ENCODE data around the gene COG7.
"Not testable (repeated sequence)": the region's sequence is repeated elsewhere in the genome, so short reads cannot be mapped to it uniquely, and the experiment has no call there.

Gene COG7

DNA sequence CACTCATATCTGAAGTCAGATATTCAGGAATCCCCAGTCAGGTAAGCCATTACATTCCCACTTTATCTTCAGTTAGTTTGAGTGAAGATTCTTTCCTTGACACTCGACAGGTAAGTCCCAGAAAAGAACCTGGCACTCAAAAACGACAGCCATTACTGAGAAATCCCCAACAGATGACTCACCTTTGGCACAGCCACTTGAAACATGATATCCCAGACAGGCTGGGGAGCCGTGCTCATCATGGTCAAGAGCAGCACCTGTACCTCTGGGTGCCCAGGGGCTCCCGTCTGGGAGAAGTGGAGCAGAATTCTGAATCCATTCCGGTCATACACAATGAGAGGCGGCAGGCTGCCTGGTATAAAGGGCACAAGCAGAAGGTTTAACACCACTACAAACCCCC lies 16.8 kb upstream of the COG7 start:
- peak; percentile 73 for DNase-seq

DNA sequence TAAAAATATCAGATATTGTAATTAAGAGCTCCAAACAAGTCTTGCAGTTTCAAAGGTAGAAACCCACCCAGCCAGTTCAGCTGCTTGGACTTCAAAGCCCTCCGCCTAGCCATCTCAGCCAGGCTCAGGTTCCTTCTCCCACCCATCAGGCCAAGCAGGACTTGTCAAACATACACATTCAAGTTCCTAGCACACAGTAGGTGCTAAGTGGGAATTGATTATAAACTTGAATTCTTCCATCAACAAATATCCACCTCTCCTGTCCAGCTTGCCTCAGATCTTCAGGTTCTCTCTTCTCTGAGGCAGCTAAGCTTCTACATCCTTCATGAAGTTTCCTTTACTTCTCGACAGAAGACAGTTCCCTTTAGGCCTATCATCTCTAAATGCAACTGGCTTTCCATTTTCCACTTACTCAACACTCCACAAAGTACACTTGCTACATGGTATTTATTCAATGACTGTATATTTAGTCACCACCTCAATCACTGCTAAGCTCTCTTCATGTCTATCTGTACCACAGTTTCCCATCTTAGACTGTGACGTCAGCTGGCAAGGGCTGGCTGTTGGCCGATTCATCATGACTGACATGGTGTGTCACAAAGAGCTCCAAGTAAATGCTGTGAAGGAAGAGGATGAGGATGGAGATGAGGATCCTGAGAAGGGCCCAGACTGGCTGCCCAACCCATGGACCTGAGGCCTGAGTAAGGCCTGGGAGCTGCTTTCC lies 13.3 kb upstream of the COG7 start:
- DNase-seq = no peak

DNA sequence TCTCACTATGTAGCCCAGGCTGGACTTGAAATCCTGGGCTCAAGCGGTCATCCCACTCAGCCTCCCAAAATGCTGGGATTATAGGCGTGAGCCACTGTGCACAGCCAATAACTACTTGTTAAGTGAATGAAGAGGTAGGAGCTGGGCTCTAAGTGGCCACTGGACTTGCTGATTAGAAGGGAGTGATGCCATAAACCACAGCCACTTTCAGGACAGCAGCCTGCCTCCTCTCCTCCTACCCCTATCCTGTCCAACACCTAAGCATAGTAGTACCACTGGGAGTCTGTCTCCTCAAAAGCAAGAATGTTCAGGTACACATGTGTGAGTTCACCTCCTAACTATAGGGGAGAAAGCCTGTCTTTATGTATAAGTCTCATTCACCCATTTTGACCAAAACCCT lies 12.2 kb upstream of the COG7 start:
- no peak for DNase-seq

DNA sequence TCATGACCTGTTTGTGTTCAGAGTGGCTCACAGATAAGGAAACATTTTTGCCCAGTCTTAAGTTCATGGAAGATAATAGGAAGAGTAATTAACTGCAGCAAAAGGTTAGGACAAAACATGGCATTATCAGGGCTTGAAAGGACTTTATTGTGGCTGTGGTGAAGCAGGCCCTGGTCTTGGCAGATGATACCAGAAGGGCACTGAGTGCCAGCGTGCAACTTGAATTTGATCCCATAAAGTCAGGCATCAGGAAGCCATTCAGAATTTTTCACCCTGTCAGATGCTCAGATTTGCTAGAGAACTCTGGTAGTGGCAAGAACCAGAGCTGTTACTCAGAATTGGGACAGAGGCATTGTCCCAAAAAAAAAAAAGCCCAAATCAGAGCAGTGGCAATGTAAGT lies 11.2 kb upstream of the COG7 start:
- DNase-seq = no peak

DNA sequence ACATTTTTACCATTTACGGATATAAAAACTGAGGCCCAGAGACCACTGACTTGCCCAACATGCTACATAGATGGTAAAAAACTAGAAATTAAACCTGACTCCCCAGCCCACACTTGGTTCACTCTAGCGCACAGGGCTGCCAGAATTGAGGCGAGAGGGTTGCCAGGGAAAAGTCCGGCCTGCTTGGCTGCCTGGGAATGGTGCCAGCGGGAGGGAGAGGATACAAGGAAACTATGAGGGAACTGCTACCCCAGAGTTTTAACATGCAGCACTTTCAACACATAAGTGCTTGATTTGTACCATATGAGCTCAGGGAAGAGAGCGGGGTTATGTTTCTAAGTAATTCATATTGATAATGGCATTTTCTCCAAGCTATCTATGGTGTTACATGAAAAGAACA lies 10.0 kb upstream of the COG7 start:
- DNase-seq = not testable (repeated sequence)

- no peak for DNase-seq
Observed at GRCh38 chr16:23453338-23454052, 506 bp upstream of the COG7 start.

DNA sequence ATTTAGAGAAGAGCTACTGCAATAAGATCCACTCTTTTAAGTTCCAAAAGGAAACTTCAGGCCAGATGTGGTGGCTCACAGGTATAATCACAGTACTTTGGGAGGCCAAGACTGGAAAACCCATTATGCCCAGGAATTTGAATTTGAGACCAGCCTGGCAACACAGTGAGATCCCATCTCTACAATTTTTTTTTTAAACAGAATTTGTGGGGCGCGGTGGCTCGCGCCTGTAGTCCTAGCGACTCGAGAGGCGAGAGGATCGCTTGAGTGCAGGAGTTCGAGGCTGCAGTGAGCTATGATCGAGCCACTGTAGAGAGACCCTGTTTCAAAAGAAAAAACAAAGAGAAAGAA lies 793 bp downstream of the COG7 start:
- no peak for DNase-seq

GRCh38 chr16:23448392-23448791 lies 4.6 kb downstream of the COG7 start:
- DNase-seq = no peak

GRCh38 chr16:23437542-23437941 lies 15.4 kb downstream of the COG7 start:
- not testable (repeated sequence) for DNase-seq

DNA sequence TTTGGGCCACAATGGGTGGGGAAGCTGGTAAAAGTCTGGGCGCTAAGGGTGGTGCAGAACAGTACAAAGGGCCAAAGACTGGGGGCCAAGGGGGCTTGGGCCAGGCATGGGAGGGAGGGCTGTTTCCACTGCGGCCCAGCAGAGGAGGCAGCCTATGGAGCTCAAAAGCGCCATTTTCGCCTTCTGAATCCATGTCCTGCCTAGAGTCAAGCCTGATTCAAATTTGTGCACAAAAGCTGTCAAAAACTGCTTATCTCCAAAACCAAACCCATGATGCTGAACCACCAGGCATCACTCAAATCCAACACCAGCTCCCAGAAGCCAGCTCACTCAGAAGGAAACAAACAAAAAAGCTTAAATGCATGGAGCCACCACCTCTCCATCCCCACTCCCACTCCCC lies 16.0 kb downstream of the COG7 start:
- no peak for DNase-seq

DNA sequence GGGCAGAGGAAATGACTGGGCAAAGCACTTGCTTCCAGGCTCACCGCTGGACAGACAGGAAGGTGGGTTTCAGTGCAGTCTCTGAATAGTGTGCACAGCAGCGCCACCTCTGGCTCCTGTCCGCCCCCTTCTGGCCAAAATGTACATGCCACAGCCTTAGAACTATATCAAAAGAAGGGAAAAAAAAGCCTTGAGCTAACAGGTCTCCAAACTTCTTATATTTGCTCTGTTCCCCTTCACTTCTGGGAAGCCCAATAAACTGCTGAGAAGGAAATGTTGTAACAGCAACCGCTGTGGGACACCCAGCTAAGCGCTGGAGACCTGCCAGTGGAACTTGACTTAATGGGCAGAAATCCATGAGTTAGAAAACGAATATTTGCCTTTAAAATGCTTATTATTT lies 17.5 kb downstream of the COG7 start:
- DNase-seq = no peak

- DNase-seq = peak; percentile 43
Observed at GRCh38 chr16:23434380-23434779, 18.6 kb downstream of the COG7 start.

- peak; percentile 37 for DNase-seq
Observed at GRCh38 chr16:23433261-23433920, 19.6 kb downstream of the COG7 start.

- no peak for DNase-seq
Observed at GRCh38 chr16:23432176-23433128, 20.5 kb downstream of the COG7 start.

GRCh38 chr16:23428351-23428750 lies 24.6 kb downstream of the COG7 start:
- no peak for DNase-seq

DNA sequence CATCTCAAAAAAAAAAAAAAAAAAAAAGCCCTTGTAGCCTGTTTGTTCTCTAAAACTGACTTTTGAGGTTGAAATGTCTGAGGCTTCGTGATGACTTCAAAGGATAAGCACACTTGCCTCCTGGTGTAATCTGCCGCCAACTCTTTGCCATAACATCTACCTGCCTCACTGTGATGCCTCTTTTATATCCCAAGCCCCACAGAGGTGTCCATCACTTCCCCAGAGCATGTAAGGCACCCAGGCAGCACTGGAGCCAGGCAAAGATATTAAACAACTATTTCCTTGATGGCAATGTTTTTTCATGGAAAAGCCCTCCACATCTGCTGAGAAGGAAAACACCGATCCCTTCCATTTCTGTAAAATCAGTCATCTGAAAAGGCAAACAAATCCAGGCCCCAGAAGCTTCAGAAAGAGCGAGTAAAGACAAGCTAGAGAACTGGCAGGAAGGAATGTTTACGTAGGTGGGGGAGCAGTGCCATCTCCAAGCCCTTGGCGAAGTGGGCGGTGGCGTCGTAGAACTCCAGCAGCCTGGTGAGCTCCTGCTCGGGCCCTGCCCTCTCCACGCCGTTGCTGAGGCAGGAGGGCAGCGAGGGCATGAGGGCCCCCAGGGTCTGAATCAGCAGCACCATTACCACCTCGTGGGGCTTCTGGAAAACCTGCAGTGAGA lies 28.6 kb downstream of the COG7 start:
- peak; percentile 53 for DNase-seq

GRCh38 chr16:23423496-23424049 lies 29.4 kb downstream of the COG7 start:
- DNase-seq = peak; percentile 92

GRCh38 chr16:23420011-23420410 lies 33.0 kb downstream of the COG7 start:
- DNase-seq = no peak

- no peak for DNase-seq
Observed at GRCh38 chr16:23416816-23417215, 36.2 kb downstream of the COG7 start.

GRCh38 chr16:23414731-23415130 lies 38.3 kb downstream of the COG7 start:
- no peak for DNase-seq

- no peak for DNase-seq
Observed at GRCh38 chr16:23410176-23410575, 42.8 kb downstream of the COG7 start.

- DNase-seq = no peak
Observed at GRCh38 chr16:23409522-23409921, 43.5 kb downstream of the COG7 start.
